ENCODE results near the gene SMO. TPM values are rescaled to one million over a fixed set of nuclear protein-coding genes. Genes with fewer than 3 reads are reported as not detected.
A peak's percentile ranks its signal among the peaks of the same experiment; 100 is the strongest.
"Not testable (repeated sequence)": the region's sequence is repeated elsewhere in the genome, so short reads cannot be mapped to it uniquely, and the experiment has no call there.

Gene SMO
- total RNA-seq, 4 donors from 2014 or later, result 10.0 to 20.1 (median 13.4) TPM

DNA sequence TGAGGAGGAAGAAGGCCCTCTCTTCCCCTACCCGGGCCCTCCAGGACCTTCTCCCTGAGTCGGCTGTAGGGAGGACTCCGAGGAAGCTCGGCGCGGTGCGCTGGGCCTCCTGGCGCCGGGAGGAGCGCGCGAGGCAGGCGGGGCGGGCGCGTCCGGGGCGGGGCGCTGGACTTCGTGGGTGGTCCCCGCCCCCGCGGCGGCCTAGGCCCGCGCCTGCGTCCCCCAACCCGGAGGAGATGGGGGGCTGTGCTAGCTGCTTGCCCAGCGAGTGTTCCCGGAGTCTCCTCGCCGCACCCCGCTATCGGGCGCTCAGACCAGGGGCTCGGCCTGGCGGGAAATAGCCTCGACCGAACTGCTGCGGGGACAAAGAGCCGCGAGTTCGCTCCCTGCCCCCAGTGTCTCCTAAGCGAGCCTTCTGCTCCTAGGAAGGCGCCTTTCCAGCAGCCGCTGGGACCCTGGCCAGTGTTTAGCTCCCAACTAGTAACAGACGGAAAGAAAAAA, 19.2 kb upstream of the SMO start:
- Histone ChIP-seq H3K27ac (peak overlapping the region in 3 of 4 donors; percentile 28 to 76 (median 67)), H3K4me3 (peak overlapping the region; percentile 38 to 60)
- TF ChIP-seq POLR2A (IDR thresholded peaks at IDR 0.05) (no peak), POLR2AphosphoS5 (IDR thresholded peaks at IDR 0.05) (no peak), EP300 (IDR thresholded peaks at IDR 0.05) (no peak)
- TF ChIP-seq, protein P1, sequence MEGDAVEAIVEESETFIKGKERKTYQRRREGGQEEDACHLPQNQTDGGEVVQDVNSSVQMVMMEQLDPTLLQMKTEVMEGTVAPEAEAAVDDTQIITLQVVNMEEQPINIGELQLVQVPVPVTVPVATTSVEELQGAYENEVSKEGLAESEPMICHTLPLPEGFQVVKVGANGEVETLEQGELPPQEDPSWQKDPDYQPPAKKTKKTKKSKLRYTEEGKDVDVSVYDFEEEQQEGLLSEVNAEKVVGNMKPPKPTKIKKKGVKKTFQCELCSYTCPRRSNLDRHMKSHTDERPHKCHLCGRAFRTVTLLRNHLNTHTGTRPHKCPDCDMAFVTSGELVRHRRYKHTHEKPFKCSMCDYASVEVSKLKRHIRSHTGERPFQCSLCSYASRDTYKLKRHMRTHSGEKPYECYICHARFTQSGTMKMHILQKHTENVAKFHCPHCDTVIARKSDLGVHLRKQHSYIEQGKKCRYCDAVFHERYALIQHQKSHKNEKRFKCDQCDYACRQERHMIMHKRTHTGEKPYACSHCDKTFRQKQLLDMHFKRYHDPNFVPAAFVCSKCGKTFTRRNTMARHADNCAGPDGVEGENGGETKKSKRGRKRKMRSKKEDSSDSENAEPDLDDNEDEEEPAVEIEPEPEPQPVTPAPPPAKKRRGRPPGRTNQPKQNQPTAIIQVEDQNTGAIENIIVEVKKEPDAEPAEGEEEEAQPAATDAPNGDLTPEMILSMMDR (IDR thresholded peaks at IDR 0.05), result no peak

DNA sequence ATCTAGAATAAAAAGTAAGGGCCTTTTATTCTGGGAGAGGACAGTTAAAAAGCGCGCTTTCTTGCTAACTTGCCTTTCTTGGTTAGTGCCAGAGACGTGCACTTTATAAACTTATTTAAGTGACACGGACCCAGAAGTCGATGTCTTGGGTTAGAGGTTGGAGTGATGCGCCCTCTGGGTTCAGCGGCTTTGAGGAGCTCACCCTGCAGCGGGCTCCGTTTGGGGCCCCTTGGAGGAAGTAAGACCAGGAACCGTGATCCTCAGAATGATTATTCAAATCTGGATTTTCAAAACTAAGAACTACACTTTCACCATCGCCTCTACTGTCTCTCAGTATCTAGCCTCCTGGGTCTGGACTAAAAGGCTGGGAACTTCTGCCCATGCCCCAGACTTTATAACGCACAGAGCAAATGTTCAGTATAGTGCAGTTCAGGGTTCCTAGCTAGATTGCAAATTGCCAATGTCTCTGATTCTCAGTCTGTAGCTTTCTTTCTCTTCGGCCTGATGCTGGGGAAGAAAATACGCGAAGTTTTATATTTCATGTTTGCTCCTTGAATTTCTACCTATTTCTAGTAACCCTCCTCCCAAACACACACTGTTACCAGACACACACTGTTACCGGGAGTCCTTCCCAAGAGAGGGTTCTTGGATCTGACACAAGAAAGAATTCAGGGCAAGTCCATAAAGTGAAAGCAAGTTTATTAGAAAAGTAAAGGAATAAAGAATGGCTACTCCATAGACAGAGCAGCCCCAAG, 18.6 kb upstream of the SMO start:
- Histone ChIP-seq H3K9me3 (no peaks in the 10 kb centered on the region), H3K4me3 (peak overlapping the region; percentile 38 to 60), H3K4me1 (peaks cover 0 to 30% (median 0%) of the 10 kb centered on the region in 3 donors), H3K36me3 (no peaks in the 10 kb centered on the region), H3K27ac (peak overlapping the region in 3 of 4 donors; percentile 30 to 76 (median 67)), H3K27me3 (no peaks in the 10 kb centered on the region)
- ATAC-seq, result no peak
- WGBS, 2 donors (ENCODE audit: low coverage in 1 of 2), result 14 to 57% methylated on average over 11 to 16 of the region's 16 CpGs
- TF ChIP-seq POLR2AphosphoS5 (IDR thresholded peaks at IDR 0.05) (no peak), POLR2A (IDR thresholded peaks at IDR 0.05) (no peak), EP300 (IDR thresholded peaks at IDR 0.05) (no peak)
- TF ChIP-seq, protein P1 (IDR thresholded peaks at IDR 0.05), result no peak

More for the DNA sequence above, 19.2 kb upstream of the SMO start:
- Histone ChIP-seq H3K4me1 (peaks cover 0 to 30% (median 0%) of the 10 kb centered on the region in 3 donors), H3K36me3 (no peaks in the 10 kb centered on the region), H3K27me3 (no peaks in the 10 kb centered on the region), H3K9me3 (no peaks in the 10 kb centered on the region)
- WGBS, 2 donors (ENCODE audit: low coverage in 1 of 2), result 6% methylated on average over 6 of the region's 47 CpGs; no CpG with 5 or more reads in 1 of the 2 donors
- ATAC-seq, result peak; percentile 83

DNA sequence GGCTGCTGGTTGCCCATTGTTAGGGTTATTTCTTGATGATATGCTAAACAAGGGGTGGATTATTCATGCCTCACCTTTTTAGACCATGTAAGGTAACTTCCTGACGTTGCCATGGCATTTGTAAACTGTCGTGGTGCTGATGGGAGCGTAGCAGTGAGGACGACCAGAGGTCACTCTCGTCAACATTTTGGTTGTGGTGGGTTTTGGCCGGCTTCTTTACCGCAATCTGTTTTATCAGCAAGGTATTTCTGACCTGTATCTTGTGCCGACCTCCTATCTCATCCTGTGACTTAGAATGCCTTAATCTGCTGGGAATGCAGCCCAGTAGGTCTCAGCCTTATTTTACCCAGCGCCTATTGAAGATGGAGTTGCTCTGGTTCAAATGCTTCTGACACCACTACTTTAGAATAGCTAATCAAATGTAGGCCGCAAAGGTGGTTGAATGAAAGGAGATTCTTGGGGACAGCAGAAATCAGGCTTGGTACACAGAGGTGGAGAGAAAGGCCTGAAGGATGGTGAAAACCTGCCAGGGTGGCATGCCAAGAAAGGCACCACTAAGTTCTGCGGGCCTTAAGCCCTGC, 17.9 kb upstream of the SMO start:
- Histone ChIP-seq H3K9me3 (no peaks in the 10 kb centered on the region), H3K27ac (peak overlapping the region in 3 of 4 donors; percentile 30 to 76 (median 67)), H3K27me3 (no peaks in the 10 kb centered on the region), H3K4me1 (peaks cover 0 to 30% (median 0%) of the 10 kb centered on the region in 3 donors), H3K36me3 (no peaks in the 10 kb centered on the region), H3K4me3 (peak overlapping the region in 1 of 2 donors; percentile 60)
- 83 to 92% methylated on average over 9 of the region's 11 CpGs for WGBS, 2 donors (ENCODE audit: low coverage in 1 of 2)
- no peak for TF ChIP-seq POLR2A (IDR thresholded peaks at IDR 0.05)
- TF ChIP-seq EP300 (IDR thresholded peaks at IDR 0.05), result no peak
- TF ChIP-seq POLR2AphosphoS5 (IDR thresholded peaks at IDR 0.05), result no peak
- TF ChIP-seq, protein P1 (IDR thresholded peaks at IDR 0.05), result no peak
- no peak for ATAC-seq

DNA sequence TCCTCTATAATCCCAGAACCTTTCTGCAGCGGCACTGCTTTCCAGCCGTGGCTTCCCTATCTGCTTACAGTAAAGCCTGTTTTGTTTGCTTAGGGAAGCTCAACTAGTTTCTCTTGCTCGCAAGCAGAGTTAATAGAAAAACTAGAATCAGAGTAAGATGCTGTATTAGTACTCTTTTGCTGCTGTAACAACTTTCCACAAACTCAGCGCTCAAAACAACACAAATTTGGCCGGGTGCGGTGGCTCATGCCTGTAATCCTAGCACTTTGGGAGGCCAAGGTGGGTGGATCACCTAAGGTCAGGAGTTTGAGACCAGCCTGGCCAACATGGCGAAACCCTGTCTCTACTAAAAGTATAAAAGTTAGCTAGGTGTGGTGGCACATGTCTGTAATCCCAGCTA, 14.6 kb upstream of the SMO start:
- peaks cover 0 to 17% (median 0%) of the 10 kb centered on the region in 3 donors for H3K4me1 ChIP-seq
- 84 to 100% methylated on average over 3 to 5 of the region's 7 CpGs for WGBS, 2 donors (ENCODE audit: low coverage in 1 of 2)
- H3K9me3 ChIP-seq, H3K36me3 ChIP-seq, H3K4me3 ChIP-seq, H3K27ac ChIP-seq, ATAC-seq, H3K27me3 ChIP-seq: not testable (repeated sequence)

DNA sequence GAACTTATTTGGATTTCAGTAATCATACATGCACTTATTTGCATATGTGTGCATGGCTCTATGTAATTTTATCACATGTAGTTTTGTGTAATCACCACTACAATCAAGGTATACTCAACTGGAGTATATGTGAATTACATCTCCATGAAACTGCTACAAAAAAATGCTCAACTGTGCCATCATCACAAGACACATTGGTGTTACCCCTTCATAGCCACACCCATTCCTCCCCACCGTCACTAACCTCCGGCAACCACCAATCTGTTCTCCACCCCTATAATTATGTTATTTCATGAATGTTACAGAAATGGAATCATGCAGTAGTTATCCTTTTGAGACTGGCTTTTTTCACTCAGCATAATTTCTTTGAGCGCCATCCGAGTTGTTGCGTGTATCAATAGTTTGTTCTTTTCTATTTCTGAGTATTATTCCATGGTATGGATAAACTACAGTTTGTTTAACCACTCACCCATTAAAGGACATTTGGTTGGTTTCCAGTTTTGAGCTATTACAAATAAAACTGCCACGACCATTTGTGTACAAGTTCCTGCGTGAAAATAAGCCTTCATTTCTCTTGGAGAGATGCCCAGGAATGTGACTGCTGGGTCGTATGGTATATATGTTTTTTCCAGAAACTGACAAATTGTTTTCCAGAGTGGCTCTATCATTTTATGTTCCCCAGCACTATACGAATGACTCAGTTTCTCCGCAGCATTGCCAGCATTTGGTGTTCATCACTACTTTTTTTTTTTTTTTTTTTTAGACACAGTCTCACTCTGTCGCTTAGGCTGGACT, 11.3 kb upstream of the SMO start:
- Histone ChIP-seq H3K4me1 (no peaks in the 10 kb centered on the region), H3K27ac (no peak overlapping the region), H3K4me3 (no peak overlapping the region), H3K27me3 (peaks cover 14% of the 10 kb centered on the region), H3K36me3 (no peaks in the 10 kb centered on the region), H3K9me3 (no peaks in the 10 kb centered on the region)
- WGBS, 2 donors (ENCODE audit: low coverage in 1 of 2), result 35 to 37% methylated on average over 9 to 10 of the region's 11 CpGs
- no peak for ATAC-seq
- no peak for TF ChIP-seq POLR2A (IDR thresholded peaks at IDR 0.05)
- TF ChIP-seq EP300 (IDR thresholded peaks at IDR 0.05), result no peak
- no peak for TF ChIP-seq POLR2AphosphoS5 (IDR thresholded peaks at IDR 0.05)
- TF ChIP-seq, protein P1 (IDR thresholded peaks at IDR 0.05), result no peak
